Esophagus (tissue), 2 donors: ENCODE data around the gene COX10. TPM values are rescaled to one million over a fixed set of nuclear protein-coding genes. Genes with fewer than 3 reads are reported as not detected.

Experiments used
- H3K27ac ChIP-seq, 2 donors: one replicate each; pipeline ENCODE4 v1.5.1; 2013; ENCODE audit warnings: low read depth in 2 of 2, mild to moderate bottlenecking in 2 of 2, inconsistent platforms in 1 of 2, low read length in 1 of 2, moderate library complexity in 1 of 2
- H3K27me3 ChIP-seq, 2 donors: one replicate each; pipeline ENCODE4 v1.6.1; 2013; ENCODE audit warnings: low read length in 2 of 2, control low read depth in 1 of 2, mild to moderate bottlenecking in 1 of 2; ENCODE audit not compliant: insufficient read depth in 2 of 2, control insufficient read depth in 1 of 2
- H3K36me3 ChIP-seq, 2 donors: one replicate each; pipeline ENCODE4 v1.6.1; 2013; ENCODE audit warnings: low read length in 1 of 2; ENCODE audit not compliant: control insufficient read depth in 2 of 2, insufficient read depth in 2 of 2
- H3K4me1 ChIP-seq, 2 donors: one replicate each; pipeline ENCODE4 v1.6.1; 2013; ENCODE audit warnings: low read length in 1 of 2; ENCODE audit not compliant: control insufficient read depth in 2 of 2, insufficient read depth in 2 of 2
- H3K4me3 ChIP-seq, 2 donors: one replicate each; pipeline ENCODE4 v1.5.1; 2013; ENCODE audit warnings: low read length in 2 of 2, mild to moderate bottlenecking in 2 of 2, low read depth in 1 of 2, moderate library complexity in 1 of 2
- H3K9me3 ChIP-seq, 2 donors: one replicate each; pipeline ENCODE4 v1.6.1; 2013; ENCODE audit warnings: mild to moderate bottlenecking in 2 of 2, low read depth in 1 of 2, low read length in 1 of 2, moderate library complexity in 1 of 2; ENCODE audit not compliant: control insufficient read depth in 2 of 2, insufficient read depth in 1 of 2
- WGBS, 2 donors: extraction: QIAGEN DNeasy Blood & Tissue Kit; methylation state at CpG; one replicate each; pipeline ENCODE4 v1.1.7; 2013; 5-methylcytosine and 5-hydroxymethylcytosine counted together
- polyA plus RNA-seq, 2 donors: library from polyadenylated mRNA; stranded (reverse); fragments of 200-250 nt; gene quantifications; one replicate each; pipeline ENCODE4 v1.2.3, GENCODE V29; 2013
- donor health status: healthy with polysubstance abuse.
- donor health status: Bipolar disorder and iron deficiency.

The COX10 gene
- polyA plus RNA-seq, 2 donors, result 6.8 to 9.7 TPM

DNA sequence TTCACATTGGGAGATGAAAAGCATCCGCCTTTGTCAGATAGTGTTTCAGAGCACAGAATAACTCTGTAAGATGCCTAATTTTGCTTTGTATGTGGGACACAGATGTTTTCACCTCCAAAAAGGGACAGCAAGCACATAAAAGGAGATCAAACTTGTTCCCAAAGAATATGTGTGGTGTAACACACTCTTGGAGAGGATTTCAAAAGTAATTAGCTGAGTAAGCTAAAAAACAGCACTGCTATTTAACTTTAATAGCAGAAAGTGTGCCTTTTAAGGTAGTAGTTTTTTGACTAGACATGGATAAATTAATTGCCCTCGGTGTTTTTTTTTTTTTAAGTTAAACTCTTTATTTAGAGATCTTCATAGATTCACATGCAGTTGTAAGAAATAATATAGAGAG, 65.2 kb downstream of the COX10 start:
- H3K36me3 ChIP-seq, result no peaks in the 10 kb centered on the region
- H3K27me3 ChIP-seq, result no peaks in the 10 kb centered on the region
- H3K9me3 ChIP-seq, result no peaks in the 10 kb centered on the region
- no peak overlapping the region for H3K4me3 ChIP-seq
- H3K4me1 ChIP-seq, result no peaks in the 10 kb centered on the region
- no peak overlapping the region for H3K27ac ChIP-seq
- 85 to 90% methylated on average over 2 of the region's 2 CpGs for WGBS, 2 donors

DNA sequence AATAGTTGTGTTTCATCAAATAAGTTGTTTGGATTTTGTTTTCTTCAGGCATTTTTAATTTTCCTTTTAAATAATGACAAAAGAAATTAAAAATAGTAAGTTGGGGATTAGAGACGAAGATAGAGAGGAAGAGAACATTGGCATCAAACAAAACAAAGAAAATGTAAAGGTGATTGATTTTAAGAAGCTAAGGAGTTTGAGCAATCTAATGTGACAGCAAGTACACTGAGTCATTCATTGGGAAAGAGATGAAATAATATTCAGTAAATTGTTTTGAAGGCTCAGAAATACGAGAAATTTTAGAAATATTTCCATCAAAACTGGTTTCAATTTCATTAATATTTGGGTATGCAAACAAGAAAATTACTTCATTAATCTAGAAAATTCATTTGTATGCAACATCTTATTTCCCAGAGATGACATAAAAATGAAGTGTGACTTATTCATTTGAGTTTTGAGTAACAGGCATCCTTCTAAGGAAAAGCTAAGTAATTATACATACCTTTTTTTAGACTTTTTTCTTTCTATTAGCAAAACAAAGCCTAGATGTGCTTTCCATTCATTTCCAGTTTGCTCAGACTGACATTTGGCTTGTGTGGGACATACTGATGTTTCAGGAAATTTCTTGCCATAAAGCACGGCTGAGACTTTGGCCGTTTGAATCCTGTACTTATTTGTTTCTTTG, 66.7 kb downstream of the COX10 start:
- Histone ChIP-seq H3K9me3 (no peaks in the 10 kb centered on the region), H3K27ac (no peak overlapping the region), H3K4me1 (no peaks in the 10 kb centered on the region), H3K27me3 (no peaks in the 10 kb centered on the region), H3K36me3 (no peaks in the 10 kb centered on the region), H3K4me3 (no peak overlapping the region)
- 81 to 85% methylated on average over 4 of the region's 4 CpGs for WGBS, 2 donors

DNA sequence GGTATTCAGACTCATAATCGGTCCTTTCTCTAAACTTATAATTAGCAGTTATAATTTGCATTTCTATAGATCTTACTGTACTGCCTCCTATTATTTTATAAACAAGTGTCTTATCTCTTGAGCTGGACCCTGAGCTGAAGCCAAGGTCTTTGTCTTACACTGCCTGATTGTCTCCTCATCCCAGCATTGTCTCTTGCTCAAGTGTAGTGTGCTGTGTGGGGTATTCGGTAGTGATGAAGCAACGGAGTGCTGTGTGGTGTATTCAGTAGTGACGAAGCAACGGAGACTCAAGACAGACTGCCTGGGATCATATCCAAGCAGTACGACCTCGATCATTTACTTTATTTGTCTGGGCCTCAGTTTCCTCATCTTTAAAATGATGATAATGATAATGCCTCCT, 69.3 kb downstream of the COX10 start:
- Histone ChIP-seq H3K36me3 (no peaks in the 10 kb centered on the region), H3K9me3 (no peaks in the 10 kb centered on the region), H3K4me3 (no peak overlapping the region), H3K27ac (no peak overlapping the region), H3K27me3 (no peaks in the 10 kb centered on the region), H3K4me1 (no peaks in the 10 kb centered on the region)
- 94 to 97% methylated on average over 7 of the region's 7 CpGs for WGBS, 2 donors

DNA sequence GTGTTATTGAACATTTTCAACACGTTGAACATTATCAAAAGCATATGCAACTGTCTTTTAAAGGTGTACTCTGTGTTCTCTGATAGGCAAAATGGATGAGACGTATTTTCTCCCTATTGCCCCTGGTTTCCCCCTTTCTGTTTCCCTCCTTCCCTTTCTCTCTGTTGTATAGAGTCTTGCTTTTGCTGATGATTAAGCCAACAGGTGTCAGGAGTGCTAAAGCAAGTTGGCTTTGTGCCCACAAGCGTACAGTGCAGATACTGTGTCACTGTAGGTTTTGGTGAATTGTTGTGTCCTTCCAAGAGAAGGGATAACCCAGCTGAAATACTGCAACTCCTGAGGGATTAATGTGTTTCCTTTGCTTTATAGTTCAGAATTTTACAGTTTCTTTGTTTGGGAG, 74.4 kb downstream of the COX10 start:
- WGBS, 2 donors, result 51 to 63% methylated on average over 3 of the region's 3 CpGs
- no peak overlapping the region for H3K4me3 ChIP-seq

DNA sequence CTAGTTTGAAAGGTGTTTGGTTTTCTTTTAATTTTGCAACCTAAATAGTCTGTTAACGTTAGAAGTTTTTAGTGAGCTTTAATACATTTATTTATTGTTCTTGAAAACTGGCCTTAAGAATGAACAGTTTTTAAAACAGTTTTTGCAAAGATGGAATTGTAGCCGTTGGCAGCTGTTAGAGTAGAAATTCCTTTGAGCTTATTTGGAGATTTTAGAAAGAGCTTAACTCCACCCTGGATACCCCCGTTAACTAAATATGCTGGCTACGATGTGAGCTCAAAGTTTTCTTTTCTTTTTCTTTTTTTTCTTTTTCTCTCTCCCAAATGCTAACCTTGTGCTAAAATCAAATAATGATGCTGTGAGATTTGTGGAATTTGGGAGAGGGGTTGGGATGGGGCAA, 75.2 kb downstream of the COX10 start:
- WGBS, 2 donors, result 66% methylated on average over 4 of the region's 4 CpGs
- Histone ChIP-seq H3K4me3 (no peak overlapping the region), H3K4me1 (no peaks in the 10 kb centered on the region)

More for the DNA sequence above, 74.4 kb downstream of the COX10 start:
- Histone ChIP-seq H3K4me1 (no peaks in the 10 kb centered on the region), H3K9me3 (no peaks in the 10 kb centered on the region), H3K36me3 (no peaks in the 10 kb centered on the region), H3K27me3 (no peaks in the 10 kb centered on the region), H3K27ac (no peak overlapping the region)

DNA sequence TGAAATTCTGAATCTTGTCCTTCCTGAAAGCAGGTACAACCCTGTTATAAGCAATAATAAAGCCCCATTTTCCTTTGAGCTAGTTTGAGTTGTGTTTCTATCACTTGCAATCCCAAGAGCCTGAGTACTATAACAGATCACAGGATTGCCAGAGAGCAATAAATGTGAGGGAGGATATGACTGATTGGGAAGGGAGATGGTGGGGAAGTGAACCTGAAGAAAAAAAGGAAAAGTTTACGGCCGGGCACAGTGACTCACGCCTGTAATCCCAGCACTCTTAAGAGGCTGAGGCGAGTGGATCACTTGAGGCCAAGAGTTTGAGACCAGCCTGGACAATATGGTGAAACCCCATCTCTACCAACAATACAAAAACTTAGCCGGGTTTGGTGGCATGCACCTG, 80.4 kb downstream of the COX10 start:
- WGBS, 2 donors, result 85 to 95% methylated on average over 5 of the region's 5 CpGs
- Histone ChIP-seq H3K4me1 (no peaks in the 10 kb centered on the region), H3K27ac (no peak overlapping the region), H3K4me3 (no peak overlapping the region), H3K36me3 (no peaks in the 10 kb centered on the region), H3K27me3 (no peaks in the 10 kb centered on the region), H3K9me3 (no peaks in the 10 kb centered on the region)

More for the DNA sequence above, 75.2 kb downstream of the COX10 start:
- Histone ChIP-seq H3K27me3 (no peaks in the 10 kb centered on the region), H3K9me3 (no peaks in the 10 kb centered on the region), H3K27ac (no peak overlapping the region), H3K36me3 (no peaks in the 10 kb centered on the region)

DNA sequence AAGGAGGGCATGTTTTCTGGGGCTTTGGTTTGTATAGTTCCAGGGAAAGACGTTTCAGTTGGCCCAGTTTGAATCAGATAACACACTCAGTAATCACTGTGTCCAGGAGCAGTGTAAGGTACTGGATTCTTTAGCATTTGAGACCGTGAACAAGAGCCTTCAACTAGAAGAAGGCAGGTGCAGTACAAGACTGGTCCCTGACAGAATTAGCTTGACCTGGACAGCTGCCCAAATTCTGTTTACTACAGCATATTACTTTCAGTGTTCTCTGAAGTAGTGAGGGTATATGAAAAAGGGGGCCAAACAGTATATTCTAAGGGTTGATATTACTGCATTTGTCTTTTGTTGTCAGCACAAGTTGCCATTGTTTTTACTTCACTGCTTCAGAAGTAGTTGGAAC, 81.3 kb downstream of the COX10 start:
- Histone ChIP-seq H3K9me3 (no peaks in the 10 kb centered on the region), H3K27ac (no peak overlapping the region), H3K36me3 (no peaks in the 10 kb centered on the region), H3K4me1 (no peaks in the 10 kb centered on the region), H3K27me3 (no peaks in the 10 kb centered on the region), H3K4me3 (no peak overlapping the region)
- WGBS, 2 donors, result 51 to 66% methylated on average over 2 of the region's 2 CpGs

DNA sequence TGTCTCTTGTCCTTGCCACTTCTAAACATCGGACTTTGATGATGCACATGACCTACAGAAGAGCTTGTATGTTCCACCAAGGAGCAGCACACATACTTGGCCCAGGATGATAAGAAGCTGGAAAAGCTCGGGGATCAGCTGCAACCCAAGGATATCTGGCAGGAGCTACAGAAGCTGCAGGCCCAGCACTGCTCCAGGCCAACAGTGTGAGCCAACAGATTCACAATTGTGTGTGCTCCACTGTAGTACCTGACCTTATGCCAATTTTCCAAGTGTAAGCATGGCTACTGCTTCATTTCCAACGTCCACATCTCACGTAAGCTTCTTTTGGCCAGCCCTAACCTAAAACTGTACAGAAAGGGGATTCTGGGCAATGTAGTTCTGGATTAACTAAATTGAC, 83.4 kb downstream of the COX10 start:
- Histone ChIP-seq H3K4me3 (no peak overlapping the region), H3K27me3 (no peaks in the 10 kb centered on the region), H3K36me3 (no peaks in the 10 kb centered on the region), H3K27ac (no peak overlapping the region), H3K9me3 (no peaks in the 10 kb centered on the region), H3K4me1 (no peaks in the 10 kb centered on the region)
- 35 to 57% methylated on average over 4 of the region's 4 CpGs for WGBS, 2 donors

DNA sequence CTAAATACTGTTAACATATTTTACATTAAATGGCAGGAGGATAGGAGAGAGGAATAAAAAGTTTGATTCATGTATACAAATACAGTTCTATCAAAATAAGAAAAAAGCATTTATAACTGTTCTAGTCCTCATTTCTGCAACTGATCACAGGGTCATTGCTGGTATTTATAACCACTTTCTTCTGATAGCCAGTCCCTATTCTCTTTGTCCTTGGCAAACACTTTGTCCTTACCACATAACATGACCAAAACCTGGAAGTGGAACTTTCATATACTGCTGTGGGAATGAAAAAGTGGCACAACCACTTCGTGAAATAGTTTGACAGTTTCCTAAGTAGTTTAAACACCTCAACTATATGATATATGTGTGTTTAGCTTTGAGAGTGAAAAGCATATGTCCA, 84.1 kb downstream of the COX10 start:
- H3K4me1 ChIP-seq, result no peaks in the 10 kb centered on the region
- 82 to 88% methylated on average over 1 of the region's 1 CpG for WGBS, 2 donors
- no peak overlapping the region for H3K27ac ChIP-seq
- no peak overlapping the region for H3K4me3 ChIP-seq
- no peaks in the 10 kb centered on the region for H3K9me3 ChIP-seq
- no peaks in the 10 kb centered on the region for H3K36me3 ChIP-seq
- no peaks in the 10 kb centered on the region for H3K27me3 ChIP-seq

DNA sequence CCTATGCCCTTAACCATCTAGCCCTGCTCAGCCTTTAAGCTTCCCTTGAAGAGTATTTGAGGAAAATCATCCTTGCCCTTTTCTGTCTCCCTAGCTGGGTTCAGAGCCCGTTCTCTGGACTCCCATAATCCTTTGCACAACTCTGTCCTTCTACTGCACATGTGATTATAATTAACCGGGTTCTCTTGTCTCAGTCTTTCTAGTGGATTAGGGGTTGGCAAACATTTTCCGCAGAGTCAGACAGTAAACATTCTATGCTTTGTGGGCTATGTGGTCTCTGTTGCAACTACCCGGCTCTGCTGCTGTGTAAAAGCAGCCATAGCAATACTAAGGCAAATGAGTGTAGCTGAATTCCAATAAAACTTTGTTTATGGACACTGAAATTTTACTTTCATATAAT, 87.4 kb downstream of the COX10 start:
- Histone ChIP-seq H3K9me3 (no peaks in the 10 kb centered on the region), H3K27ac (no peak overlapping the region), H3K4me3 (no peak overlapping the region), H3K36me3 (peaks cover 0 to 3% of the 10 kb centered on the region in 2 donors), H3K4me1 (no peaks in the 10 kb centered on the region), H3K27me3 (no peaks in the 10 kb centered on the region)
- WGBS, 2 donors, result 52 to 80% methylated on average over 4 of the region's 4 CpGs
